NOMO-1 (cell line): ENCODE results near the gene KCNQ1OT1.

Experiments
- DNase-seq, 2 experiments: peaks; one replicate each; lab custom pipeline; 2025; ENCODE audit not compliant: unreplicated experiment in 2 of 2; lab: John Stamatoyannopoulos, UW

Gene KCNQ1OT1

GRCh38 chr11:2699531-2700414, at the start of gene KCNQ1OT1:
KCNQ1OT1 (minus strand) TSS chr11:2699994.
- DNase-seq = peak; percentile 80 to 85

- DNase-seq = no peak
Observed at GRCh38 chr11:2748814-2749554, 49.2 kb upstream of the KCNQ1OT1 start.

- no peak for DNase-seq
Observed at GRCh38 chr11:2748061-2748813, 48.4 kb upstream of the KCNQ1OT1 start.

DNA sequence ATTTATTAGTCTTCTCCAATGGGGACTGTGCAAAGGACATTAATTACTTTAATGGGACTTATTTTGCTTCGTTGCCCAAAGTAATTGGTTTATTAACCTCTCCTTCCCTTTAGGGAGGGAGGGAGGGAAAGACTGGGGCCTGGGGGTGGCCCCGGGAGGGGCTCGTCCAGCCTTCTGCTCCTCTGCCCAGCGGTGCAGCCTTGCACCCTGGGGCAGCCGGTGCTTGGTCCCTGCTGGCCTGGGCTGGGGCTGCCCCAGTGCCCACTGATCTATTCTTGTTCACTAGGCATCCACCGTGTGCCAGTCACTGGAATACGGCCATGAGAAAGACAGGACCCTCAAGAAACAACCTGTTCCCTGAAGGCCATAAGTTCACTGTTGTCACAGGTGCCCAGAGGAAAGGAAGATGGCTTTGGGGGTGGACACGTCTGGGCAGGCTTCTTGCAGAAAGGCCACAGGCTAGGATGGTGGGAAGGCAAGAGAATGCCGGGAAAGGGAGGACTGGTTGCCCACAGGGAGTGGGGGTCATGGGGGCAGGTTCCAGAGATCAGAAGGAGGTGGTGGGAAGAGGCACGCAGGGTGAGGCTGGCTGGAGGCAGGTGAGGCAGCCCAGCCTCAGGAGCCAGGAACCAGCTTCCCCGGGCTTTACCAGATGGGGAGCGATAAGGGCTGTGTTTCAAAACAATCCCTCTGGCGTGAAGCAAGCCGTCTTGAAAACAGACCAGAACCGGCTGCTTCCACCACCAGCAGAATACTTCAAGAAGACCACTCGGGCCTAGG, 47.6 kb upstream of the KCNQ1OT1 start:
- no peak for DNase-seq

GRCh38 chr11:2746401-2747247, 46.8 kb upstream of the KCNQ1OT1 start:
- DNase-seq = no peak

GRCh38 chr11:2745511-2745910, 45.7 kb upstream of the KCNQ1OT1 start:
- DNase-seq = no peak

GRCh38 chr11:2744166-2744565, 44.4 kb upstream of the KCNQ1OT1 start:
- no peak for DNase-seq

DNA sequence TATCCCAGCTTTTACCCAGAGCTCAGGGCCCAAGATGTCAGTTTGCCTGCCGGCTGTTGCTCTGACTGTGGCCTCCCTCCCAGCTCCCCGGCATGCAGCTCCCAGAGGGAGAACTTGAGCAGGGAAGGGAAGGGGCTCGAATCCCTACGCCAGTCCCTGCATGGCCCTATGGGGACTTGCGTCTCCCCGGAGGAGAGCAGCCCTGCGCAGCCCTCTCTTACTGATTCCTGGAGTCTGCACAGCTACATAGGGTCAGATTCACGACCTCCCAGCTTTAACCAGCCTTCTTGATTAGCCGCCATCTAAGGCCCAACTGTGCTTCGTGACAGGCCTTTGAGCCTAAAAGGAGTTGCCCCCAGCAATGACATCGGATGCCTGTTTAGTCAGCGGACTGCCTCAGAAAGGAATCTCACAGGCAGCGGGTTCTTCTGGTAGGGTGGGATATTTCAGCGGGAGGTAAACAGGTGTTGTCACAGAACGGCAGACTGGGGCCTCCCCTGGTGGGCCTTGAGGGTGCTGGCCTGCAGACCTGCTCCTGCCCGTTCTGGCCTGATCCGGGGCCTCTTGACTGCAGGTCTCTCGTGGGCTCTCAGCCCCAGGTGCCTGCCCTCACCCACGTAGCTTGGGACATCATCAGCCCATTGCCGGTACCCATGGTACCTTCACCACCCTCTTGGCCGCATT, 43.8 kb upstream of the KCNQ1OT1 start:
- no peak for DNase-seq

- DNase-seq = no peak
Observed at GRCh38 chr11:2742611-2743426, 43.0 kb upstream of the KCNQ1OT1 start.

GRCh38 chr11:2742201-2742600, 42.4 kb upstream of the KCNQ1OT1 start:
- DNase-seq = no peak

DNA sequence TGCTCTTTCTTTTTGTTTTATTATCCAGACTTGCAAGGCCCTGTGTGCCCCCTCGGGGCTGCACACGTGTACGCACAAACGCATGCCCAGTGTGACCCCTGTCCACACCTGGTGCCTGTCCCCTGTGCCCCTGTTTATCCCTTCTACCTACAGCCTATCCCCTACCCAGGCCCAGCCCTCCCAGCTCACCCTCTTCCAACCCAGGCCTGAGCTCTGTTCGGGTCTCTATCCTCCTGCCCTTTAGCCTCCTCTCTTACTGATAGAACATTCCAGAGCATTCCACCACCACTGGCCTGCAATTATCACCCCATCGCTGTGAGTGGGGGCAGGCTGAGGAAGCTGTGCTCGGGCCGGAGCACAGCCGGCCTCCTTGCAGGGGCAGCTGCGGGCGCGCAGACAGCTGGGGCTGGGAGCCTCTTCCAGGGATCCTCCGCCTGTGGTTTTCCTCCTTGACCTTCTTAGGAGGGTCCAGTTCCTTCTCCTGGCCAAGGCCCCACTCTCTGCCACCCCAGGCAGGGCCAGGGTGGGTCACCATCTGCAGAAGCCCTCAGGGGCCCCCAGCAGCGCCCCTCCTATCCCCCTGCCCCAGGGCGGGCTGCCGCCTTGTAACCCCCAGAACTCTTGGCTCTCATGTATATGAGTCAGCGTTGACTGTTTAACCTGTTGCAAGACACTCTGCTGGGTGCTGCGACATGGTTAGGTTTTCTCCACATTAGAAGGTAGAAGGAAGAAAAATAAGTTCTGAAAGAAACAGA, 41.8 kb upstream of the KCNQ1OT1 start:
- DNase-seq = peak; percentile 34 to 43

- DNase-seq = no peak
Observed at GRCh38 chr11:2741006-2741376, 41.2 kb upstream of the KCNQ1OT1 start.

DNA sequence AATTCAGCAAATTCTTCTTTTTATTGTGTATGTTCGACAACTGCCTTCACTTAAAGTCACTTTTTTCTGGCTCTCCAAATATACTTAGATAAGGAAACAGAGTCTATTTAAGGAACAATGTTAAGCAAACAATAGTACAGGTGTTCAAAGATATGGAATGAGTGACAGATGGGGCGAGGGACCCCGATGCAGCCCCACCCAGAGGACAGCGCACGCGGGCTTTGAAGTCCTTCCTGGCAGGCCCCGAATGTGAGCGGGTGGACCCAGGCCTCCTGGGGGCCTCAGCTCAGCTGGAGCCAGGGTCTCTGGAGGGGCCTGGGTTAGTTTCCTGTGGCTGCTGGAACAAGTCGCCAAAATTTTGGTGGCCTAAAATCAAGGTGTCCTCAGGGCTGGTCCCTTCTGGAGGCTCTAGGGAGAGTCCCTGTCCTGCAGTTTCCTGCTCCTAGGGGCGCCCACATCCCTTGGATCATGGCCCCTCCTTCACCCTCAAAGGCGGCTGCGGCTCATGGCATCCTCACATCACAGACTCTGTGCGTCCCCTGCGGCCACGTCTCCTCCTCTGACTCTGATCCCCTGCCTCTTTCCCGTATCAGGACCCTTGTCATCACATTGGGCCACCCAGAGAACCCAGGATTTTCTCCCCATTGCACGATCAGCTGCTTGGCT, 40.6 kb upstream of the KCNQ1OT1 start:
- DNase-seq = no peak

DNA sequence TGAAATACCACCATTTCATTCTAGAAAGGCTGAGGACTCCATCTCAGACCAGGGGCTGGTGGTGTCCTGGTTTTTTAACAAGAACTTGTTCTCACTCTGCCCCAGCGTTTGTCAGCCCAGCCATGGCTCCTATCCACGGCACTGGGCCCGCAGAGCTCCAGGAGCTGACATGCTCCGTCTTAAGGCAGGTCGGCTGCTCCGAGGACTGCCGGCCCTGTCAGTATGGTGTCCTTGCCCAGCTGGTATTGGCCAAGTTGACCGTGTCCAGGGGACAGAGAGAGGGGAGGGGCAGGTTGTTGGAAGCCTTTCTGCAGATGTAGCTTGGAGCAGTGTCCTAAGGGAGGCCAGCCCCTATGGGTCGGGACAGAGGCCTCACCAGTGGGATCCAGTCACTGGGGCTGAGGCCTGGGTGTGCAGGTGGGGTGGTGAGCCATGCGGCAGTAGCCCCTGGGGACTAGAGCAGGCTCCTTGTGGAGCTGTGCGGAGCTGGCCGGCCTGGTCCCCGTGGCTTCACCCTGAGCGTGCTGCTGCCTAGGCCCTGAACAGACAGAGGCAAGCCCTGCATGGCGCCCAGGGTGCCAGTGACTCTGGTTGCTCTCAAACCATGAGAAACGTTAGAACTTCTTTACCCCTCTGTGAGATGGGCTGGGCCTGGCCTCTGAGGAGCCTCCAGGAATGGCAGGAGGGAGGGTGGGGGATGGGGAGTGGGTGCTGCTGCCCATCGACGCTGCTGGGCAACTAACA, 39.9 kb upstream of the KCNQ1OT1 start:
- DNase-seq = no peak

- no peak for DNase-seq
Observed at GRCh38 chr11:2738551-2739431, 39.0 kb upstream of the KCNQ1OT1 start.
